ENCODE data around the gene SCMH1.
"Not testable (repeated sequence)": the region's sequence is repeated elsewhere in the genome, so short reads cannot be mapped to it uniquely, and the experiment has no call there.

SCMH1 gene

DNA sequence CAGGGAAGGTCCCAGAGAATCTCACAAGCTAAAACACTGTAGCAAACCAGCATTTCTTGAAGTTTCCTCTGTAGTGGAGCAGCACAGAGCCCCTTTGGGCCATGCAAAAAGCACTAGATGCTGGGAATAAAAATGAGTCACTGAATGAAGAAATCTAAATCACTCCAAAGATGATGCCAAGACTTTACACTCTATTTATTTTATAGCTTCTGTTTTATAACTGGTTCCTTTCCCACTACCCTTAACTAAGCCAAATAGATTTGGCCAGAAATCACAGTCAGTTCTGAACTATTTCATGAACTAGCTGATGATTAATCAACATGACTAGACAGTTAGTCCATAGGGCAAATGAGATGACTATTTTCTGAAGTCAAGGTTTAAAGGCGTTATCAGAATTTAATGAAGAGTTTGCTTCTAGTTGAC, 89.5 kb downstream of the SCMH1 start:
- H3K9me3 ChIP-seq (ENCODE audit: low read length) = peaks cover 5% of the 10 kb centered on the region
- H3K4me3 ChIP-seq (ENCODE audit: low read length) = no peak overlapping the region
- H3K27me3 ChIP-seq (ENCODE audit: insufficient read depth, low read length) = no peaks in the 10 kb centered on the region
- H2AFZ ChIP-seq (ENCODE audit: low read depth, low read length) = no peak overlapping the region
- peaks cover 31% of the 10 kb centered on the region for H3K36me3 ChIP-seq (ENCODE audit: insufficient read depth, low read length)
- no peaks in the 10 kb centered on the region for H3K4me1 ChIP-seq (ENCODE audit: insufficient read depth, low read length)

DNA sequence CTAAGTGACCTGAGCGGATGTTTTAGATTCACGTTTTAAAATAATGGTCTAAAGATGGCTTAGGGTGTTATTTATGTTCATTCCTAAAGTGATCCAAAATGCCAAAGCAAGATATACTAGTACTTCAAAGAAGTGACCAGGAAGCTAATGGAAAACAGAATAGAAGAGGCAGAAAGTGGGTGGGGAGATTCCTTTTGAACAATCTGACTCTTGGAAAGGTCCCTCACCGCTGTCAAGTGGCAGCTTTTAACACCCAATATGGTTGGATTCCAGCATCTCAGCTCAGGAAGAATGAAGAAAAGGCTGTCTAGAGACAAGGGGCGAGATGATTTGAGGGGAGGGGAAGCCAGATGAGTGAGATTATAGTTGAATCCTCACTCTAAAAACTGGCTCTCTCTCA, 90.3 kb downstream of the SCMH1 start:
- Histone ChIP-seq H3K36me3 (ENCODE audit: insufficient read depth, low read length) (peaks cover 31% of the 10 kb centered on the region), H3K4me3 (ENCODE audit: low read length) (no peak overlapping the region), H3K9me3 (ENCODE audit: low read length) (peaks cover 5% of the 10 kb centered on the region), H3K27me3 (ENCODE audit: insufficient read depth, low read length) (no peaks in the 10 kb centered on the region), H2AFZ (ENCODE audit: low read depth, low read length) (no peak overlapping the region), H3K4me1 (ENCODE audit: insufficient read depth, low read length) (no peaks in the 10 kb centered on the region)

DNA sequence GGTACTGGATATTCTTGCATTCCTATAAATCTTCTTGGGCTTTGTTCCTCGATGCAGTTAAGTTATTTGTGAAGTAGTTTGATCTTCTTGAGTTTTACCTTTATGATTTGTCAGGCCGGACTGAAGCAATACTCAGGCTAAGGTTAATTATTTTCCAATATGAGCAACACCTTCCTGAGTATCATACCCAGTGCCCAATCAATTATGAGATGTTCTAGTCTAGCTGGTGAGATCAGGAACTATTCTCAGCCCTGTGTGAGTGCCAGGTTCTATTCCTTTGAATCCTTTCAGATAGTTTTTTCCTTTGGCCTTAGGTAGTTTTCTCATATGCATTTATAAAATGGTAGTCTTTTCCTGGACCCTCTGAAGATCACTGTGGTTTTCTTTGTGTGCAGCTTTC, 92.5 kb downstream of the SCMH1 start:
- H3K27me3 ChIP-seq (ENCODE audit: insufficient read depth, low read length) = no peaks in the 10 kb centered on the region
- H2AFZ ChIP-seq (ENCODE audit: low read depth, low read length) = no peak overlapping the region
- H3K9me3 ChIP-seq (ENCODE audit: low read length) = peaks cover 5% of the 10 kb centered on the region
- peaks cover 26% of the 10 kb centered on the region for H3K36me3 ChIP-seq (ENCODE audit: insufficient read depth, low read length)
- H3K4me3 ChIP-seq (ENCODE audit: low read length) = no peak overlapping the region
- no peaks in the 10 kb centered on the region for H3K4me1 ChIP-seq (ENCODE audit: insufficient read depth, low read length)

DNA sequence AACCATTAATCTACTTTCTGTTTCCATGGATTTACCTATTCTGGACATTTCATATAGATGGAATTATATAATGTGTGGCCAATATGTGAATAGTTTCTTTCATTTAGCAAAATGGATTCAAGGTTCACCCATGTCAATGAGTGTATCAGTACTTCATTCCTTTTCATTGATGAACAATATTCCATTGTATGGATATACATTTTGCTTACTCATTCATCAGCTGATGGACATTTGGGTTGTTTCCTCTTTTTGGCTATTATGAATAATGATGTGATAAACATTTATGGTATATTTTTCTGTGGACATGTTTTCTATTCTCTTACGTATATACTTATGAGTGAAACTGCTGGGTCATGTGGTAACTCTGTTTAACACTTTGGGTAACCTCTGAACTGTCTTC, 97.8 kb downstream of the SCMH1 start:
- Histone ChIP-seq H2AFZ (ENCODE audit: low read depth, low read length) (no peak overlapping the region), H3K4me3 (ENCODE audit: low read length) (no peak overlapping the region), H3K36me3 (ENCODE audit: insufficient read depth, low read length) (peaks cover 26% of the 10 kb centered on the region), H3K27me3 (ENCODE audit: insufficient read depth, low read length) (no peaks in the 10 kb centered on the region), H3K9me3 (ENCODE audit: low read length) (peaks cover 16% of the 10 kb centered on the region), H3K4me1 (ENCODE audit: insufficient read depth, low read length) (no peaks in the 10 kb centered on the region)

DNA sequence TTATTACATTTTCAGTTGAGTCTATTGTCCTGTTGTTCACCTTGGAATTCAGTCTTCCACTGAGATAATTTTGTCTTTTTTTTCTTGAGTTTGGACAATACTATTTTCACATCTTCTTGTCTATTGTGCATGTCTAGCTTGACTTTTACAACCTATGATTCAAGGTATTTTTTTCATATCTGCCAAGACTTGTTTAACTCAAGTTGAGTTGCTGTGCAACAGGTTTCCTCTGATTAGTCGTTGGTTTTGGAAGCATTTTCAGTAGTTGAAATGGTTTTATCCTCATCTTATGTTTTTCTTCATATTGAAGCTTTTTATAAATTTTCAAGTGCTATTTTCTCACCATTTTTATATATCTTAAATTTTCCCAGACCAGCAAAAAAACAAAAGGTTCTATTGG, 103.6 kb downstream of the SCMH1 start:
- H3K27me3 ChIP-seq (ENCODE audit: insufficient read depth, low read length) = no peaks in the 10 kb centered on the region
- H3K36me3 ChIP-seq (ENCODE audit: insufficient read depth, low read length) = peaks cover 31% of the 10 kb centered on the region
- no peak overlapping the region for H2AFZ ChIP-seq (ENCODE audit: low read depth, low read length)
- H3K4me3 ChIP-seq (ENCODE audit: low read length) = no peak overlapping the region
- H3K9me3 ChIP-seq (ENCODE audit: low read length) = peaks cover 21% of the 10 kb centered on the region
- H3K4me1 ChIP-seq (ENCODE audit: insufficient read depth, low read length) = no peaks in the 10 kb centered on the region

DNA sequence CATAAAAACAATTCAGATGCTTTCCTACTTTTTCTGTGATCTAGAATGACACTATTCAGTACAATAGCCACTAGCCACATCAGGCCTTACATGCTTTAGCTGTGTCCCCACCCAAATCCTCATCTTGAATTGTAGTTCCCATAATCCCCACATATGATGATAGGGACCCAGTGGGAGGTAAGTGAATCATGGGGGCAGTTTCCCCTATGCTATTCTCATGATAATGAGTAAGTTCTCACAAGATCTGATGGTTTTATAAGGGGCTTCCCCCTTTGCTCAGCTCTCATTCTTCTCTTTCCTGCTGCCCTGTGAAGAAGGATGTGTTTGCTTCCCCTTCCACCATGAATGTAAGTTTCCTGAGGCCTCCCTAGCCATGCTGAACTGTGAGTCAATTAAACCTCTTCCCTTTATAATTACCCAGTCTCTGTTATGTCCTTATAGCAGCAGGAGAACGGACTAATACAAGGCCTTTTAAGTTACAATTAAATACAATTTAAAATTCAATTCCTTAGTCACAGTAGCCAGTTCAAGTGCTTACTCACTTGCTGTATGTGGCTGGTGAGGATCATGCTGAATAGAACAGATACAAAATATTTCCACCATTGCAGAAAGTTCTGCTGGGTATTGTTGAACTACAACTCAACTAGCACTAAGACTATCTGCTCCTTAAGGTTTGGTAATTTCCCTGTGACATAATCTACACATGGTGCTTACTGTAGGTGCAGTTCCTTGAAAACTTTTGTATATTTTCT, 106.7 kb downstream of the SCMH1 start:
- Histone ChIP-seq H3K4me3 (ENCODE audit: low read length) (no peak overlapping the region), H3K4me1 (ENCODE audit: insufficient read depth, low read length) (no peaks in the 10 kb centered on the region), H3K36me3 (ENCODE audit: insufficient read depth, low read length) (peaks cover 21% of the 10 kb centered on the region), H2AFZ (ENCODE audit: low read depth, low read length) (no peak overlapping the region), H3K9me3 (ENCODE audit: low read length) (peaks cover 14% of the 10 kb centered on the region), H3K27me3 (ENCODE audit: insufficient read depth, low read length) (no peaks in the 10 kb centered on the region)

DNA sequence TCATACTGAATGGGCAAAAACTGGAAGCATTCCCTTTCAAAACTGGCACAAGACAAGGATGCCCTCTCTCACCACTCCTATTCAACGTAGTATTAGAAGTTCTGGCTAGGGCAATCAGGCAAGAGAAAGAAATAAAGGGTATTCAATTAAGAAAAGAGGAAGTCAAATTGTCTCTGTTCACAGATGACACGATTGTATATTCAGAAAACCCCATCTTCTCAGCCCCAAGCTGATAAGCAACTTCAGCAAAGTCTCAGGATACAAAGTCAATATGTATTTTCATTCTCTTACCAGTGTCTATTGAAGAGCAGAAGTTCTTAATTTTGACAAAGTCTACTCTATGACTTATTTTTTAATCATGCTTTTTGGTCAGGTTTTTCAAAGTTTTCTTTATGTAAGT, 107.8 kb downstream of the SCMH1 start:
- not testable (repeated sequence) for H2AFZ ChIP-seq (ENCODE audit: low read depth, low read length); H3K4me1 ChIP-seq (ENCODE audit: insufficient read depth, low read length); H3K4me3 ChIP-seq (ENCODE audit: low read length); H3K9me3 ChIP-seq (ENCODE audit: low read length); H3K27me3 ChIP-seq (ENCODE audit: insufficient read depth, low read length)
- peaks cover 20% of the 10 kb centered on the region for H3K36me3 ChIP-seq (ENCODE audit: insufficient read depth, low read length)

DNA sequence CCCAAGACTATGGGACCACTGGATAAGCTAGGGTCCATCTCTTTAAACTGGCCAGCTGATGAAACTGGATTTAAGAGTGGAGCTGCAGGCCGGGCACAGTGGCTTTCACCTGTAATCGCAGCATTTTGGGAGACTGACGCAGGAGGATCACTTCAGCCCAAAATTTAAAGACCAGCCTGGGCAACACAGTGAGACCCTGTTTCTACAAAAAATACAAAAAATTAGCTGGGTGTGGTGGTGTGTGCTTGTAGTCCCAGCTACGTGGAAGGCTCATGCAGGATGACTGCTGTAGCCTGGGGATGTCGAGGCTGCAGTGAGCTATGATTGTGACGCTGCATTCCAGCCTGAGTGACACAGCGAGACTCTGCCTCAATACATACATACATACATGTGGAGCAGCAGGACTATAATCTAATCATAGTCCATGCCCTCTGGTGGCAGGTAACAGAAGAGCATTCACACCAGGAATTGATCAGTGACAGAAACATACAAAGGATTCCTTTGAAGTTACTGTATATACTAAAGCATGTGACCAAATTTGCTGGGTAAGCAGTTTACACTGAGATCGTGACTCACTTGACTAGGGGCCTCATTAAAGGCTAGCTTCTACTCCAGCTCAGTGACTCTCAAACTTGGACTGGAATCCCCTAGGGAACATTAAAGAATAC, 119.1 kb downstream of the SCMH1 start:
- Histone ChIP-seq H2AFZ (ENCODE audit: low read depth, low read length) (no peak overlapping the region), H3K27me3 (ENCODE audit: insufficient read depth, low read length) (no peaks in the 10 kb centered on the region), H3K36me3 (ENCODE audit: insufficient read depth, low read length) (peaks cover 20% of the 10 kb centered on the region), H3K9me3 (ENCODE audit: low read length) (no peaks in the 10 kb centered on the region), H3K4me1 (ENCODE audit: insufficient read depth, low read length) (no peaks in the 10 kb centered on the region), H3K4me3 (ENCODE audit: low read length) (no peak overlapping the region)

DNA sequence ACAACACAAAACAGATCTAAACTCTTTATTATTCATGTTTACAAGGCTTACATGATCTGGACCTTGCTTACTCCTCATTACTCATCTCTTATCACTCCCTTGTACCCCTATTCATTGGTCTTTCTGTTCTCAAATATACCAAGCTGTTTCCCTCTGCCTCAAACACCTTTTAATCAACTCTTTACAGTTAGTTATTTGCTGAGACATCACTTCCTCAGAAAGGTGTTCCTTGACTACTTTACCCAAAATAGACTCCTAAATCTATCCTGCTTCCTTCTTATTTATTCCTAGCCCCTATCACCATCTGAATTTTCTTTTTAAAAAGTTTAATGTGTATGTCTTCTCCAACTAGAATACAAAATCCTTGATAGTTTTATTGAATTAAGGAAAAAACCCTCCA, 120.0 kb downstream of the SCMH1 start:
- Histone ChIP-seq H3K36me3 (ENCODE audit: insufficient read depth, low read length) (peaks cover 26% of the 10 kb centered on the region), H3K4me1 (ENCODE audit: insufficient read depth, low read length) (no peaks in the 10 kb centered on the region), H3K27me3 (ENCODE audit: insufficient read depth, low read length) (no peaks in the 10 kb centered on the region), H3K9me3 (ENCODE audit: low read length) (no peaks in the 10 kb centered on the region), H3K4me3 (ENCODE audit: low read length) (no peak overlapping the region), H2AFZ (ENCODE audit: low read depth, low read length) (no peak overlapping the region)

DNA sequence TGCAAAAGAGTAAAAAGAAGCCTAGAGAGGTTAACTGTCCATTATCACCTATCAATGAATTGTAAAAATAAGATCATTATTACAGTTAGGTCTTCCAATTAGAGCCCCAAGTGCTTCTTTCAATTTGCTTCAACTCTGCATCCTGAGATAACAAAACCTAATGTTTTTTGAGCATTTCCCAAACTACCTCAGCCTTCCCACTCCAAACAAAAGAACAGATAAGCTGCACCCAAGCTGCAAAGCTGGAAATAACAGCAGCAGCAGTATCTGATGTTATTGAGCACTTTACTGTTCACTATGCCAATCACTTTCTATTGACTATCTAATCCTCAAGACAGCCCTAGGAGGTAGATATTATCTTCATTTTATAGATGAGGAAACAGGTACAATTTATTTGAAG, 123.5 kb downstream of the SCMH1 start:
- Histone ChIP-seq H3K9me3 (ENCODE audit: low read length) (no peaks in the 10 kb centered on the region), H3K4me1 (ENCODE audit: insufficient read depth, low read length) (no peaks in the 10 kb centered on the region), H3K36me3 (ENCODE audit: insufficient read depth, low read length) (peaks cover 27% of the 10 kb centered on the region), H3K27me3 (ENCODE audit: insufficient read depth, low read length) (no peaks in the 10 kb centered on the region), H2AFZ (ENCODE audit: low read depth, low read length) (no peak overlapping the region), H3K4me3 (ENCODE audit: low read length) (no peak overlapping the region)

DNA sequence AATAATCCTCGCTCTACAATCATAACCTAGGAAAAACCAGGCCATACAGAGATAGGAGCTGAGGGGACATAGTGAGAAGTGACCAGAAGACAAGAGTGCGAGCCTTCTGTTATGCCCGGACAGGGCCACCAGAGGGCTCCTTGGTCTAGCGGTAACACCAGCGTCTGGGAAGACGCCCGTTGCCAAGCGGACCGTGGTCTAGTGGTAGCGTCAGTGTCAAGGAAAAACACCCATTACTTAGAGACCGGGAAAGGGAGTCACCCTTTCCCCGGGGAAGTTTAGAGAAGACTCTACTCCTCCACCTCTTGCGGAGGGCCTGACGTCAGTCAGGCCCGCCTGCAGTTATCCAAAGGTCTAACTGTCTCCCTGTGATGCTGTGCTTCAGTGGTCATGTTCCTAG, 124.9 kb downstream of the SCMH1 start:
- H3K9me3 ChIP-seq (ENCODE audit: low read length); H3K4me3 ChIP-seq (ENCODE audit: low read length): not testable (repeated sequence)

DNA sequence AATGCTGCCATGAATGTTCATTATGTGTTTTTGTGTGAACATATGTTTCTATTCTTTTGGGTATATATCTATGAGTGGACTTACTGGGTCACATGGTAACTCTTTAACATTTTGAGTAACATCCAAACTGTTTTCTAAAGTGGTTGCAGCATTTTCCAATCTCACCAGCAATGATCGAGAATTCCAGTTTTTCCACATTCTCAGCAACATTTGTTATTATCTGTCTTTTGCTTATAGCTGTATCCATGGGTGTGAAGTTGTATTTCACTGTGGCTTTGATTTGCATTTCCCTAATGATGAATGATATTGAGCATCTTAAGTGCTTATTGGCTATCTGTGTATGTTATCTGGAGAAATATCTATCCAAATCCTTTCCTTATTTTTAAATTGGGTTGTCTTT, 131.4 kb downstream of the SCMH1 start:
- no peaks in the 10 kb centered on the region for H3K27me3 ChIP-seq (ENCODE audit: insufficient read depth, low read length)
- peaks cover 2% of the 10 kb centered on the region for H3K9me3 ChIP-seq (ENCODE audit: low read length)
- peaks cover 39% of the 10 kb centered on the region for H3K36me3 ChIP-seq (ENCODE audit: insufficient read depth, low read length)
- H3K4me1 ChIP-seq (ENCODE audit: insufficient read depth, low read length) = no peaks in the 10 kb centered on the region
- H3K4me3 ChIP-seq (ENCODE audit: low read length) = no peak overlapping the region
- H2AFZ ChIP-seq (ENCODE audit: low read depth, low read length) = no peak overlapping the region

More for the DNA sequence above, 124.9 kb downstream of the SCMH1 start:
- not testable (repeated sequence) for H3K4me1 ChIP-seq (ENCODE audit: insufficient read depth, low read length); H3K27me3 ChIP-seq (ENCODE audit: insufficient read depth, low read length); H2AFZ ChIP-seq (ENCODE audit: low read depth, low read length)
- peaks cover 33% of the 10 kb centered on the region for H3K36me3 ChIP-seq (ENCODE audit: insufficient read depth, low read length)

DNA sequence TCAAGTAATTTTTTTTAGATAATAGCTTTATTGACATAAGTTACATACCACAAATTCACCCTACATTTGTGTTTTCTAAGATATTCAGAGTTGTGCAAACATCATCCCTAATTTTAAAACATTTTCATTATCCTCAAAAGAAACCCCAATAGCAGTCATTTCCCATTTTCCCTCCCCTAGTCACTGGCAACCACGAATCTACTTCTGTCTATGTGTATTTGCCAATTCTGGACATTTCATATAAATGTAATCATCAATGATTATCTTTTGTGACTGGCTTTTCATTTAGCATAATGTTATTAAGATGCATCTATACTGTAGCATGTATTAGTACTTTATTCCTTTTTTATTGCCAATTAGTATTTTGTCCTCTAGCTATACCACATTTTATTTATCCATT, 131.8 kb downstream of the SCMH1 start:
- no peaks in the 10 kb centered on the region for H3K4me1 ChIP-seq (ENCODE audit: insufficient read depth, low read length)
- H2AFZ ChIP-seq (ENCODE audit: low read depth, low read length) = no peak overlapping the region
- peaks cover 2% of the 10 kb centered on the region for H3K9me3 ChIP-seq (ENCODE audit: low read length)
- H3K4me3 ChIP-seq (ENCODE audit: low read length) = no peak overlapping the region
- H3K36me3 ChIP-seq (ENCODE audit: insufficient read depth, low read length) = peaks cover 37% of the 10 kb centered on the region
- H3K27me3 ChIP-seq (ENCODE audit: insufficient read depth, low read length) = no peaks in the 10 kb centered on the region
